ENCODE measurements around the gene SLC25A19. TPM values are rescaled to one million over a fixed set of nuclear protein-coding genes. Genes with fewer than 3 reads are reported as not detected.
A peak's percentile ranks its signal among the peaks of the same experiment; 100 is the strongest.
"Not testable (repeated sequence)": the region's sequence is repeated elsewhere in the genome, so short reads cannot be mapped to it uniquely, and the experiment has no call there.

Gene SLC25A19
- total RNA-seq, 3 donors from 2014 or later = 111 to 140 (median 134) TPM

GRCh38 chr17:75288359-75288758, 874 bp downstream of the SLC25A19 start:
- no peak for DNase-seq
- no peaks in the 10 kb centered on the region for H3K27me3 Mint-ChIP-seq (ENCODE audit: low read depth)
- peaks cover 23% of the 10 kb centered on the region for H3K4me1 Mint-ChIP-seq (ENCODE audit: low read depth)
- H3K4me3 Mint-ChIP-seq = peak overlapping the region; percentile 98
- H3K9me3 Mint-ChIP-seq = no peaks in the 10 kb centered on the region
- no peak for ATAC-seq
- H3K36me3 Mint-ChIP-seq (ENCODE audit: insufficient read depth) = peaks cover 20% of the 10 kb centered on the region

GRCh38 chr17:75287221-75287620, 2.0 kb downstream of the SLC25A19 start:
- peaks cover 22% of the 10 kb centered on the region for H3K36me3 Mint-ChIP-seq (ENCODE audit: insufficient read depth)
- H3K4me3 Mint-ChIP-seq = peak overlapping the region; percentile 98
- ATAC-seq (no peak), DNase-seq (no peak)
- H3K9me3 Mint-ChIP-seq = no peaks in the 10 kb centered on the region
- no peaks in the 10 kb centered on the region for H3K27me3 Mint-ChIP-seq (ENCODE audit: low read depth)
- peaks cover 23% of the 10 kb centered on the region for H3K4me1 Mint-ChIP-seq (ENCODE audit: low read depth)

GRCh38 chr17:75285123-75285522, 4.1 kb downstream of the SLC25A19 start:
- no peak overlapping the region for H3K4me3 Mint-ChIP-seq
- no peaks in the 10 kb centered on the region for H3K27me3 Mint-ChIP-seq (ENCODE audit: low read depth)
- H3K4me1 Mint-ChIP-seq (ENCODE audit: low read depth) = peaks cover 18% of the 10 kb centered on the region
- no peaks in the 10 kb centered on the region for H3K9me3 Mint-ChIP-seq
- H3K36me3 Mint-ChIP-seq (ENCODE audit: insufficient read depth) = peaks cover 27% of the 10 kb centered on the region
- DNase-seq (no peak), ATAC-seq (no peak)

GRCh38 chr17:75280189-75280588, 9.0 kb downstream of the SLC25A19 start:
- not testable (repeated sequence) for DNase-seq; H3K27me3 Mint-ChIP-seq (ENCODE audit: low read depth); H3K4me1 Mint-ChIP-seq (ENCODE audit: low read depth)

GRCh38 chr17:75277664-75278071, 11.6 kb downstream of the SLC25A19 start:
- Mint-ChIP-seq H3K27me3 (ENCODE audit: low read depth) (no peaks in the 10 kb centered on the region), H3K4me1 (ENCODE audit: low read depth) (peaks cover 12% of the 10 kb centered on the region), H3K36me3 (ENCODE audit: insufficient read depth) (peaks cover 15% of the 10 kb centered on the region), H3K9me3 (no peaks in the 10 kb centered on the region), H3K4me3 (no peak overlapping the region)
- DNase-seq = no peak
- no peak for ATAC-seq

More at GRCh38 chr17:75280189-75280588, 9.0 kb downstream of the SLC25A19 start:
- H3K4me3 Mint-ChIP-seq, ATAC-seq, H3K9me3 Mint-ChIP-seq: not testable (repeated sequence)
- H3K36me3 Mint-ChIP-seq (ENCODE audit: insufficient read depth) = peaks cover 18% of the 10 kb centered on the region

- peaks cover 27% of the 10 kb centered on the region for H3K4me1 Mint-ChIP-seq (ENCODE audit: low read depth)
- H3K4me3 Mint-ChIP-seq = peak overlapping the region; percentile 58
- no peak for ATAC-seq
- no peaks in the 10 kb centered on the region for H3K9me3 Mint-ChIP-seq
- H3K36me3 Mint-ChIP-seq (ENCODE audit: insufficient read depth) = peaks cover 14% of the 10 kb centered on the region
- DNase-seq = no peak
- H3K27me3 Mint-ChIP-seq (ENCODE audit: low read depth) = no peaks in the 10 kb centered on the region
Measured at GRCh38 chr17:75273977-75274708, 15.1 kb downstream of the SLC25A19 start.

- no peaks in the 10 kb centered on the region for H3K9me3 Mint-ChIP-seq
- H3K27me3 Mint-ChIP-seq (ENCODE audit: low read depth) = no peaks in the 10 kb centered on the region
- DNase-seq (no peak), ATAC-seq (no peak)
- H3K36me3 Mint-ChIP-seq (ENCODE audit: insufficient read depth) = peaks cover 14% of the 10 kb centered on the region
- H3K4me1 Mint-ChIP-seq (ENCODE audit: low read depth) = peaks cover 33% of the 10 kb centered on the region
- H3K4me3 Mint-ChIP-seq = peak overlapping the region; percentile 88
Measured at GRCh38 chr17:75272848-75273184, 16.4 kb downstream of the SLC25A19 start.

- no peak for DNase-seq
- no peaks in the 10 kb centered on the region for H3K9me3 Mint-ChIP-seq
- H3K36me3 Mint-ChIP-seq (ENCODE audit: insufficient read depth) = peaks cover 14% of the 10 kb centered on the region
- no peaks in the 10 kb centered on the region for H3K27me3 Mint-ChIP-seq (ENCODE audit: low read depth)
- ATAC-seq = no peak
- H3K4me1 Mint-ChIP-seq (ENCODE audit: low read depth) = peaks cover 33% of the 10 kb centered on the region
- H3K4me3 Mint-ChIP-seq = peak overlapping the region; percentile 88
Measured at GRCh38 chr17:75271955-75272847, 17.0 kb downstream of the SLC25A19 start.

GRCh38 chr17:75271233-75271954, 17.8 kb downstream of the SLC25A19 start:
- Mint-ChIP-seq H3K4me1 (ENCODE audit: low read depth) (peaks cover 33% of the 10 kb centered on the region), H3K9me3 (no peaks in the 10 kb centered on the region), H3K4me3 (peak overlapping the region; percentile 88), H3K36me3 (ENCODE audit: insufficient read depth) (peaks cover 18% of the 10 kb centered on the region), H3K27me3 (ENCODE audit: low read depth) (no peaks in the 10 kb centered on the region)
- peak; percentile 87 for DNase-seq
- ATAC-seq = peak; percentile 88

- H3K27me3 Mint-ChIP-seq (ENCODE audit: low read depth) = no peaks in the 10 kb centered on the region
- peaks cover 33% of the 10 kb centered on the region for H3K4me1 Mint-ChIP-seq (ENCODE audit: low read depth)
- ATAC-seq (peak in 1 of 2 donors; percentile 24), DNase-seq (no peak)
- H3K9me3 Mint-ChIP-seq = no peaks in the 10 kb centered on the region
- H3K36me3 Mint-ChIP-seq (ENCODE audit: insufficient read depth) = peaks cover 19% of the 10 kb centered on the region
- H3K4me3 Mint-ChIP-seq = peak within 1 kb of the TSS; percentile 88
Measured at GRCh38 chr17:75270966-75271232, 18.3 kb downstream of the SLC25A19 start, which contains the start of gene MIF4GD. TSS of gene MIF4GD (minus strand) at chr17:75271231. CDS start at chr17:75270195, 1,036 bp downstream.

- Mint-ChIP-seq H3K4me3 (peak overlapping the region; percentile 85), H3K9me3 (no peaks in the 10 kb centered on the region), H3K27me3 (ENCODE audit: low read depth) (no peaks in the 10 kb centered on the region), H3K36me3 (ENCODE audit: insufficient read depth) (peaks cover 17% of the 10 kb centered on the region), H3K4me1 (ENCODE audit: low read depth) (peaks cover 33% of the 10 kb centered on the region)
- ATAC-seq (peak; percentile 28 to 44), DNase-seq (peak; percentile 30)
Measured at GRCh38 chr17:75270218-75270965, 18.8 kb downstream of the SLC25A19 start.

- Mint-ChIP-seq H3K27me3 (ENCODE audit: low read depth) (no peaks in the 10 kb centered on the region), H3K36me3 (ENCODE audit: insufficient read depth) (peaks cover 14% of the 10 kb centered on the region), H3K4me1 (ENCODE audit: low read depth) (peaks cover 31% of the 10 kb centered on the region), H3K9me3 (no peaks in the 10 kb centered on the region), H3K4me3 (peak overlapping the region; percentile 85)
- ATAC-seq (no peak), DNase-seq (no peak)
Measured at GRCh38 chr17:75269844-75270217, 19.4 kb downstream of the SLC25A19 start.

GRCh38 chr17:75267411-75268232, 21.6 kb downstream of the SLC25A19 start:
- H3K4me1 Mint-ChIP-seq (ENCODE audit: low read depth) = peaks cover 28% of the 10 kb centered on the region
- H3K36me3 Mint-ChIP-seq (ENCODE audit: insufficient read depth) = peaks cover 11% of the 10 kb centered on the region
- no peak for ATAC-seq
- no peak for DNase-seq
- H3K27me3 Mint-ChIP-seq (ENCODE audit: low read depth) = no peaks in the 10 kb centered on the region
- H3K9me3 Mint-ChIP-seq = no peaks in the 10 kb centered on the region
- no peak overlapping the region for H3K4me3 Mint-ChIP-seq
